Measurements from ENCODE around the gene NEK6.

The NEK6 gene

DNA sequence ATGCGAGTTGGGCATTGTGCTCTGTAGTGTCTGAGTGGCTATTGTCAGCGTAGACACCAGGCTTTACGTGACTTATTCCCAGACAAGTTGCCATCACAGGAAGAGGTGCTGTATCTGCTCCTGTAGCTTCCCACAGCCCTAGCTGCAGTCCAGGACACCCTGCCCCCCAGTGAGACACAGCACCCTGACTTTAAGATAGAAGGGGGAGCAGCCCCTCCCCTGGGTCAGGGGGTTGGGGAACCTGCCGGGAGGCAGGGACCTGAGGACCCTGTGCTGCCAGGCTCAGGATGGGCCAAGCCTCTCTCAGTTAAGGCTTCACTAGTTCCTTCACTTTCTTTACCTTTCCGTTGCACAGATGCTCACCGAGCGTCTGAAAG, 75.4 kb downstream of the NEK6 start:
- H3K4me3 ChIP-seq (IDR thresholded peaks at IDR 0.05; ENCODE audit: insufficient read depth, low read depth, low read length): no peak overlapping the region
- no peaks in the 10 kb centered on the region for H4K20me1 ChIP-seq (ENCODE audit: insufficient read depth)
- H3K36me3 ChIP-seq (ENCODE audit: insufficient read depth): no peaks in the 10 kb centered on the region
- no peaks in the 10 kb centered on the region for H3K4me1 ChIP-seq (ENCODE audit: low read depth, poor library complexity, severe bottlenecking)
- H3K27me3 ChIP-seq (ENCODE audit: insufficient read depth, low read depth): no peaks in the 10 kb centered on the region
- no peak overlapping the region for H3K4me2 ChIP-seq
- TF ChIP-seq, protein P1, sequence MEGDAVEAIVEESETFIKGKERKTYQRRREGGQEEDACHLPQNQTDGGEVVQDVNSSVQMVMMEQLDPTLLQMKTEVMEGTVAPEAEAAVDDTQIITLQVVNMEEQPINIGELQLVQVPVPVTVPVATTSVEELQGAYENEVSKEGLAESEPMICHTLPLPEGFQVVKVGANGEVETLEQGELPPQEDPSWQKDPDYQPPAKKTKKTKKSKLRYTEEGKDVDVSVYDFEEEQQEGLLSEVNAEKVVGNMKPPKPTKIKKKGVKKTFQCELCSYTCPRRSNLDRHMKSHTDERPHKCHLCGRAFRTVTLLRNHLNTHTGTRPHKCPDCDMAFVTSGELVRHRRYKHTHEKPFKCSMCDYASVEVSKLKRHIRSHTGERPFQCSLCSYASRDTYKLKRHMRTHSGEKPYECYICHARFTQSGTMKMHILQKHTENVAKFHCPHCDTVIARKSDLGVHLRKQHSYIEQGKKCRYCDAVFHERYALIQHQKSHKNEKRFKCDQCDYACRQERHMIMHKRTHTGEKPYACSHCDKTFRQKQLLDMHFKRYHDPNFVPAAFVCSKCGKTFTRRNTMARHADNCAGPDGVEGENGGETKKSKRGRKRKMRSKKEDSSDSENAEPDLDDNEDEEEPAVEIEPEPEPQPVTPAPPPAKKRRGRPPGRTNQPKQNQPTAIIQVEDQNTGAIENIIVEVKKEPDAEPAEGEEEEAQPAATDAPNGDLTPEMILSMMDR (conservative IDR thresholded peaks at IDR 0.05; ENCODE audit: low read depth, low read length): no peak
- H3K9ac ChIP-seq: no peak overlapping the region
- H2AFZ ChIP-seq (ENCODE audit: low read depth): no peak overlapping the region
- H3K27ac ChIP-seq: no peak overlapping the region
- no peaks in the 10 kb centered on the region for H3K79me2 ChIP-seq (ENCODE audit: insufficient read depth, low read depth)

DNA sequence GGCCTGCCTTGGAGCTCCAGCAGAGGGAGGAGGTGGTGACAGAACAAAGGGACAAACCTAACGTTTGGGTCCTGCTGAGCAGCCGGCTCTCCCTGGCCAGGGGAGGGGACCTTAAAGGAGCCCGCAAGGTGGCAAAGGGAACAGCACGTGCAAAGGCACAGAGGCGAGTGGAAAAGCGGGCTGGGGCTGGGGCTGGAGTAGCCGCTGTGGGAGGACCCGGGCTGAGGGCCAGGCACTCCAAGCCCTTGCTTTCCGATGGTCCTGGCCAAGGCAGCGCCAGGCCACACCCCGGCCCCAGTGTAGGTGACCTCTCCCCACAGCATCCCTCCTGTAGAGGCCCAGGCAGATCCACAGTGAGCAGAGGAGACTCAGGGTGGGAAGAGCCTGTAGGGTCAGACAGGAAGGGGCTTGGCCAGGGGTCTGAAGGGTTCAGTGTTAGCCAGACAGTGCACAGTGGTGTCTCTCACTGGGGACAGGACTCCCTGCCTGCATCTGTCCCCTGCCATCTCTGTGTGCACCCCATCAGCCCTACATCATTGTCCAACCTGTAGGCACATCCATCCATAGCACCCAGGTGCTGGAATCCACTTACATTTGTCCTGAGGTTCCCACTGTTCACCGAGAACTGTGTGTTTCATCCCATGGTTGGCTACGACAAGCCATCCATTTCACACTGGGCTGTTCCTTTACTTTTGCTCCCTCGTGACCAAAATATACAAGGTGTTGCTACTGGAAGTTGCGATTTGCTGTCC, 77.0 kb downstream of the NEK6 start:
- TF ChIP-seq, protein P1 (conservative IDR thresholded peaks at IDR 0.05; ENCODE audit: low read depth, low read length): no peak
- Histone ChIP-seq H2AFZ (ENCODE audit: low read depth) (no peak overlapping the region), H3K79me2 (ENCODE audit: insufficient read depth, low read depth) (no peaks in the 10 kb centered on the region), H4K20me1 (ENCODE audit: insufficient read depth) (no peaks in the 10 kb centered on the region), H3K4me3 (IDR thresholded peaks at IDR 0.05; ENCODE audit: insufficient read depth, low read depth, low read length) (no peak overlapping the region), H3K9ac (no peak overlapping the region), H3K36me3 (ENCODE audit: insufficient read depth) (no peaks in the 10 kb centered on the region), H3K27me3 (ENCODE audit: insufficient read depth, low read depth) (no peaks in the 10 kb centered on the region), H3K4me1 (ENCODE audit: low read depth, poor library complexity, severe bottlenecking) (no peaks in the 10 kb centered on the region), H3K27ac (no peak overlapping the region), H3K4me2 (no peak overlapping the region)

DNA sequence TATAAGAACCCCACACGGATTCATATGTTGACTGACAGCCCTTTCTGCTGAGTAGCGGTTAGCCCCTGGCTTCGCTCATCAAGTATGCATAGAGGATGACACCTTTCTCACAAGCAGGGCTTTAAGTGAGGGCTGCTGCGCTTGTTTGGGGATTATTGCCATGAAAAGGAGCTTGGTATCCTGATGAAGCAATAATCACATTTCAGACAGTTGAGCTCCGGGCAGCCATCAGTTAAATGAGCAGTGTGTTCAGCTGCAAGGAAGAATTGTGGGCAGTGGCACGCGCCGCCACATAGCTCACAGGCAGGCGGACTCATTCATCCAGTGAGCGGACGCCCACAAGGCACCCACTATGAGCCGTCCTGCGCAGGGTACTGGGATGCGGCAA, 77.6 kb downstream of the NEK6 start:
- Histone ChIP-seq H3K36me3 (ENCODE audit: insufficient read depth) (no peaks in the 10 kb centered on the region), H3K4me1 (ENCODE audit: low read depth, poor library complexity, severe bottlenecking) (no peaks in the 10 kb centered on the region), H3K4me2 (no peak overlapping the region), H2AFZ (ENCODE audit: low read depth) (no peak overlapping the region), H3K27ac (no peak overlapping the region), H4K20me1 (ENCODE audit: insufficient read depth) (no peaks in the 10 kb centered on the region), H3K9ac (no peak overlapping the region), H3K79me2 (ENCODE audit: insufficient read depth, low read depth) (no peaks in the 10 kb centered on the region), H3K27me3 (ENCODE audit: insufficient read depth, low read depth) (no peaks in the 10 kb centered on the region), H3K4me3 (IDR thresholded peaks at IDR 0.05; ENCODE audit: insufficient read depth, low read depth, low read length) (no peak overlapping the region)
- TF ChIP-seq, protein P1 (conservative IDR thresholded peaks at IDR 0.05; ENCODE audit: low read depth, low read length): no peak

DNA sequence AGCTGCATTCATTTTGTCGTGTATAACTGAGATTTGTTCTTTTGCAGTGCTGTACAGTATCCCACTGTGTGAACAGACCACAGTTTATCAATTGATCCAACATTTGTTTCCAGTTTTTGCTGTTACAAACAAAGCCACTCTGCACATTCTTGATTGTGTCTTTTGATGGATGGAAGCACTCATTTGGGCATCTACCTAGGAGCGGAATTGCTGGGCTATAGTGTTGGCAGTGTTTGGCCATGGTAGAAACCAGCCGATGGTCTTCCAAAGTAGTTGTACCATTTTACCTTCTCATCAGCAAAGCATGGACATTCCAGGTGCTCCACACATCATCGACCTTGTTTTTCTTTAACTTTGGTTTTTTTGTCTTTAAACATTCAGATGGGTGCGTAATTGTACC, 79.8 kb downstream of the NEK6 start:
- H3K4me2 ChIP-seq: no peak overlapping the region
- no peak overlapping the region for H3K9ac ChIP-seq
- H3K27ac ChIP-seq: no peak overlapping the region
- H2AFZ ChIP-seq (ENCODE audit: low read depth): no peak overlapping the region
- H4K20me1 ChIP-seq (ENCODE audit: insufficient read depth): no peaks in the 10 kb centered on the region
- no peaks in the 10 kb centered on the region for H3K4me1 ChIP-seq (ENCODE audit: low read depth, poor library complexity, severe bottlenecking)
- no peaks in the 10 kb centered on the region for H3K79me2 ChIP-seq (ENCODE audit: insufficient read depth, low read depth)
- TF ChIP-seq, protein P1 (conservative IDR thresholded peaks at IDR 0.05; ENCODE audit: low read depth, low read length): no peak
- no peak overlapping the region for H3K4me3 ChIP-seq (IDR thresholded peaks at IDR 0.05; ENCODE audit: insufficient read depth, low read depth, low read length)
- H3K27me3 ChIP-seq (ENCODE audit: insufficient read depth, low read depth): no peaks in the 10 kb centered on the region
- no peaks in the 10 kb centered on the region for H3K36me3 ChIP-seq (ENCODE audit: insufficient read depth)

Measured in KMS-11 (cell line).